ENCODE data around the gene FAM241A.

Gene FAM241A

GRCh38 chr4:112196461-112196860, 51.2 kb downstream of the FAM241A start:
- no peak for TF ChIP-seq CTCF (IDR thresholded peaks at IDR 0.05; ENCODE audit: insufficient read depth, low read length)
- no peak for TF ChIP-seq SPI1 (IDR thresholded peaks at IDR 0.05; ENCODE audit: borderline replicate concordance, low read depth)
- TF ChIP-seq GABPA (IDR thresholded peaks at IDR 0.05; ENCODE audit: low read depth), result no peak
- TF ChIP-seq POLR2AphosphoS5 (IDR thresholded peaks at IDR 0.05; ENCODE audit: low read depth), result no peak
- Histone ChIP-seq H3K27ac (replicated peaks) (no peak overlapping the region), H3K4me3 (replicated peaks; ENCODE audit: insufficient read depth, low read length) (no peak overlapping the region), H3K27me3 (ENCODE audit: insufficient read depth, poor library complexity, severe bottlenecking) (no peaks in the 10 kb centered on the region)
- DNase-seq (ENCODE audit: low read depth in 1 of 2, low spot score in 1 of 2), result no peak

- Histone ChIP-seq H3K4me3 (replicated peaks; ENCODE audit: insufficient read depth, low read length) (no peak overlapping the region), H3K27me3 (ENCODE audit: insufficient read depth, poor library complexity, severe bottlenecking) (no peaks in the 10 kb centered on the region), H3K27ac (replicated peaks) (no peak overlapping the region)
- DNase-seq (ENCODE audit: low read depth in 1 of 2, low spot score in 1 of 2), result no peak
- no peak for TF ChIP-seq SPI1 (IDR thresholded peaks at IDR 0.05; ENCODE audit: borderline replicate concordance, low read depth)
- no peak for TF ChIP-seq REST (IDR thresholded peaks at IDR 0.05; ENCODE audit: insufficient replicate concordance, low read depth)
- no peak for TF ChIP-seq POLR2AphosphoS5 (IDR thresholded peaks at IDR 0.05; ENCODE audit: low read depth)
- TF ChIP-seq GABPA (IDR thresholded peaks at IDR 0.05; ENCODE audit: low read depth), result no peak
- TF ChIP-seq CTCF (IDR thresholded peaks at IDR 0.05; ENCODE audit: insufficient read depth, low read length), result no peak
Observed at GRCh38 chr4:112199041-112199440, 53.8 kb downstream of the FAM241A start.

- Histone ChIP-seq H3K4me3 (replicated peaks; ENCODE audit: insufficient read depth, low read length) (no peak overlapping the region), H3K27ac (replicated peaks) (no peak overlapping the region), H3K27me3 (ENCODE audit: insufficient read depth, poor library complexity, severe bottlenecking) (no peaks in the 10 kb centered on the region)
- no peak for DNase-seq (ENCODE audit: low read depth in 1 of 2, low spot score in 1 of 2)
- TF ChIP-seq GABPA (IDR thresholded peaks at IDR 0.05; ENCODE audit: low read depth) (no peak), CTCF (IDR thresholded peaks at IDR 0.05; ENCODE audit: insufficient read depth, low read length) (no peak), SPI1 (IDR thresholded peaks at IDR 0.05; ENCODE audit: borderline replicate concordance, low read depth) (no peak), POLR2AphosphoS5 (IDR thresholded peaks at IDR 0.05; ENCODE audit: low read depth) (no peak), REST (IDR thresholded peaks at IDR 0.05; ENCODE audit: insufficient replicate concordance, low read depth) (no peak)
Observed at GRCh38 chr4:112201915-112202505, 56.8 kb downstream of the FAM241A start.

- TF ChIP-seq SPI1 (IDR thresholded peaks at IDR 0.05; ENCODE audit: borderline replicate concordance, low read depth) (no peak), REST (IDR thresholded peaks at IDR 0.05; ENCODE audit: insufficient replicate concordance, low read depth) (no peak), POLR2AphosphoS5 (IDR thresholded peaks at IDR 0.05; ENCODE audit: low read depth) (no peak), CTCF (IDR thresholded peaks at IDR 0.05; ENCODE audit: insufficient read depth, low read length) (no peak), GABPA (IDR thresholded peaks at IDR 0.05; ENCODE audit: low read depth) (no peak)
- DNase-seq (ENCODE audit: low read depth in 1 of 2, low spot score in 1 of 2), result no peak
- no peak overlapping the region for H3K27ac ChIP-seq (replicated peaks)
- H3K27me3 ChIP-seq (ENCODE audit: insufficient read depth, poor library complexity, severe bottlenecking), result no peaks in the 10 kb centered on the region
- no peak overlapping the region for H3K4me3 ChIP-seq (replicated peaks; ENCODE audit: insufficient read depth, low read length)
Observed at GRCh38 chr4:112203593-112203992, 58.3 kb downstream of the FAM241A start.
